PC-9 (cell line): ENCODE measurements around the gene PAIP2. TPM values are rescaled to one million over a fixed set of nuclear protein-coding genes. Genes with fewer than 3 reads are reported as not detected.

Source experiments
- BruUV-seq: library from RNA; stranded (reverse); fragments of 400-500 nt; replicated peaks from 2 replicates; lab custom pipeline; 2021; lab: Mats Ljungman, UMichigan
- CTCF ChIA-PET: fragments of 300-600 bp; sonication (Branson Sonifier 250); formaldehyde crosslinking; loops from one replicate; lab custom pipeline; 2022; ENCODE audit warnings: antibody characterized with exemption; lab: Charles Lee
- POLR2A ChIA-PET: fragments of 300-600 bp; sonication (Branson Sonifier 250); formaldehyde crosslinking; loops from one replicate; lab custom pipeline; 2022; ENCODE audit warnings: antibody characterized with exemption; ENCODE audit not compliant: unreplicated experiment; lab: Charles Lee
- DNase-seq, 2 experiments: peaks; one replicate each; pipeline versions ENCODE4 v3.0.0 to v3.0.0-alpha.2; 2015 to 2022; ENCODE audit warnings: mixed read lengths in 1 of 2
- H2AFZ ChIP-seq: fragments of 200-600 bp; sonication (generic); 2 replicates; pipeline ENCODE4 v1.8.1; 2017; ENCODE audit warnings: antibody characterized with exemption
- H3F3A ChIP-seq: fragments of 200-600 bp; sonication (generic); 2 replicates; pipeline ENCODE4 v1.8.1; 2017; ENCODE audit warnings: antibody characterized with exemption, mild to moderate bottlenecking, low read depth; ENCODE audit not compliant: insufficient read depth
- H3K27ac ChIP-seq: fragments of 200-600 bp; sonication (generic); 2 replicates; pipeline ENCODE4 v1.6.1; 2016; ENCODE audit warnings: mixed run types
- H3K27me3 ChIP-seq: fragments of 200-600 bp; sonication (generic); 2 replicates; pipeline ENCODE4 v1.6.1; 2016; ENCODE audit warnings: low read depth, mixed run types; ENCODE audit not compliant: insufficient read depth
- H3K36me3 ChIP-seq: fragments of 200-600 bp; sonication (generic); 2 replicates; pipeline ENCODE4 v1.6.1; 2016; ENCODE audit warnings: low read depth, mixed run types
- H3K4me1 ChIP-seq: fragments of 200-600 bp; sonication (generic); replicated peaks from 2 replicates; pipeline ENCODE4 v1.6.1; 2016; ENCODE audit warnings: mixed run types; ENCODE audit not compliant: insufficient read depth
- H3K4me2 ChIP-seq: fragments of 200-600 bp; sonication (generic); 2 replicates; pipeline ENCODE4 v1.6.1; 2017; ENCODE audit warnings: mixed run types
- H3K4me3 ChIP-seq: fragments of 200-600 bp; sonication (generic); 2 replicates; pipeline ENCODE4 v1.6.1; 2016; ENCODE audit warnings: mixed run types
- H3K79me2 ChIP-seq: fragments of 200-600 bp; sonication (generic); 2 replicates; pipeline ENCODE4 v1.6.1; 2017; ENCODE audit warnings: low read depth, mixed run types
- H3K9me2 ChIP-seq: fragments of 200-600 bp; sonication (generic); 2 replicates; pipeline ENCODE4 v1.8.1; 2017; ENCODE audit warnings: mild to moderate bottlenecking; ENCODE audit not compliant: insufficient read depth
- H3K9me3 ChIP-seq: fragments of 200-600 bp; sonication (generic); 2 replicates; pipeline ENCODE4 v1.8.1; 2016; ENCODE audit warnings: low read depth; ENCODE audit not compliant: insufficient read depth
- H4K20me1 ChIP-seq: fragments of 200-600 bp; sonication (generic); 2 replicates; pipeline ENCODE4 v1.8.1; 2017; ENCODE audit not compliant: insufficient read depth
- CTCF ChIP-seq: fragments of 200-600 bp; sonication (generic); conservative IDR thresholded peaks from 2 replicates; pipeline ENCODE4 v1.6.1; 2017; ENCODE audit warnings: mixed run types, antibody characterized with exemption, mild to moderate bottlenecking, moderate library complexity
- EZH2 ChIP-seq: fragments of 200-600 bp; sonication (generic); IDR thresholded peaks from 2 replicates; pipeline ENCODE4 v1.8.0; 2017; ENCODE audit warnings: antibody characterized with exemption, low read depth
- intact Hi-C: fragments of 100-400 bp; cut with micrococcal nuclease; formaldehyde crosslinking; loops from one replicate; pipeline ENCODE4 v1.10.0; 2022; ENCODE audit not compliant: unreplicated experiment
- total RNA-seq: library from RNA; stranded (reverse); gene quantifications from 2 replicates; pipeline ENCODE4 v1.2.3, GENCODE V29; 2021

Gene PAIP2
- total RNA-seq, 1 experiment from 2014 or later = 90.5 TPM

GRCh38 chr5:139402561-139403158, 61.0 kb downstream of the PAIP2 start:
- TF ChIP-seq CTCF (peak; percentile 62), EZH2 (no peak)
- Histone ChIP-seq H3K36me3 (no peaks in the 10 kb centered on the region), H3K27me3 (no peaks in the 10 kb centered on the region), H3K4me2 (peak overlapping the region; percentile 95), H3K27ac (peak overlapping the region; percentile 78; the same call in 1 of the 2 replicates), H3K9me2 (no peaks in the 10 kb centered on the region), H3K4me1 (peaks cover 15% of the 10 kb centered on the region), H3K4me3 (peak overlapping the region; percentile 67; the same call in 1 of the 2 replicates), H2AFZ (no peak overlapping the region), H4K20me1 (no peaks in the 10 kb centered on the region), H3F3A (peaks cover 8% of the 10 kb centered on the region; the same call in 1 of the 2 replicates), H3K79me2 (no peaks in the 10 kb centered on the region), H3K9me3 (no peaks in the 10 kb centered on the region)
- intact Hi-C loops = no loop called here
- ChIA-PET POLR2A (no interaction called here), CTCF (interaction anchor here (0.5 to 0.7 kb wide), 5 partner anchors 61 to 1125 kb away, joined by 3 to 12 read pairs (median 7); no protein-coding TSS in a partner anchor)
- no peak for DNase-seq
- BruUV-seq = no TSS peak

GRCh38 chr5:139403418-139403786, 61.7 kb downstream of the PAIP2 start:
- H2AFZ ChIP-seq = peak overlapping the region; percentile 76

More at GRCh38 chr5:139403418-139403786, 61.7 kb downstream of the PAIP2 start:
- BruUV-seq = TSS peak; percentile 70
- DNase-seq = no peak
- POLR2A ChIA-PET = interaction anchor here (0.5 to 0.6 kb wide), 2 partner anchors 93 to 358 kb away, joined by 5 to 8 read pairs; no protein-coding TSS in a partner anchor
- Histone ChIP-seq H3K4me3 (peak overlapping the region; percentile 67), H3K27ac (peak overlapping the region; percentile 78), H3K4me2 (peak overlapping the region; percentile 95), H3K36me3 (no peaks in the 10 kb centered on the region), H3F3A (peaks cover 8% of the 10 kb centered on the region; the same call in 1 of the 2 replicates), H3K79me2 (no peaks in the 10 kb centered on the region), H3K9me2 (no peaks in the 10 kb centered on the region), H3K4me1 (peaks cover 15% of the 10 kb centered on the region), H3K27me3 (no peaks in the 10 kb centered on the region), H4K20me1 (no peaks in the 10 kb centered on the region), H3K9me3 (no peaks in the 10 kb centered on the region)
- no peak for TF ChIP-seq CTCF
- no peak for TF ChIP-seq EZH2
- CTCF ChIA-PET = interaction anchor here (0.5 to 0.6 kb wide), 3 partner anchors 347 to 1125 kb away, joined by 4 to 9 read pairs (median 7); no protein-coding TSS in a partner anchor
- intact Hi-C loops = no loop called here
